HS-27A (cell line): ENCODE results near the gene HERPUD2.
"Not testable (repeated sequence)": the region's sequence is repeated elsewhere in the genome, so short reads cannot be mapped to it uniquely, and the experiment has no call there.

Experiments used
- DNase-seq: peaks from one replicate; pipeline ENCODE4 v3.0.0-alpha.2; 2012; ENCODE audit warnings: low read depth, missing footprints

The HERPUD2 gene

DNA sequence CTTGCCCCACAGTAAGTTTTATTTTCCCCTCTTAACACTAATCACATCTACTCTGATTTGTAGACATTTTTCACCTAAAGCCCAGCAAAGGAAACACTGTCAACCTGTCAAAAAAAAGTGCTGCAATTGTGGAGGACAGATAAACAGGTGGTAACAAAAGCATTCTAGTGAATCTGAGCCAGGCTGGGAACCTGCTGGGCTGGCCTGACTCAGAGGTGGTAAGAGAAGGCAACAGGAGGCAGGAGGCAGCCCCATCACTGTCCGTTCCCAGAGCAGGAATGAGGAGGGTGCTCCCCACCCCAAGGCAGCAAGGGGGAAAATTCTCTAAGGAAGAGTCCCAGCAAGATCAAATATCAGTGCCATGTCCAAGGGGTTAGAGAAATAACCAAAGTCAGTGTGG is 19.5 kb upstream of the HERPUD2 start:
- DNase-seq = no peak

DNA sequence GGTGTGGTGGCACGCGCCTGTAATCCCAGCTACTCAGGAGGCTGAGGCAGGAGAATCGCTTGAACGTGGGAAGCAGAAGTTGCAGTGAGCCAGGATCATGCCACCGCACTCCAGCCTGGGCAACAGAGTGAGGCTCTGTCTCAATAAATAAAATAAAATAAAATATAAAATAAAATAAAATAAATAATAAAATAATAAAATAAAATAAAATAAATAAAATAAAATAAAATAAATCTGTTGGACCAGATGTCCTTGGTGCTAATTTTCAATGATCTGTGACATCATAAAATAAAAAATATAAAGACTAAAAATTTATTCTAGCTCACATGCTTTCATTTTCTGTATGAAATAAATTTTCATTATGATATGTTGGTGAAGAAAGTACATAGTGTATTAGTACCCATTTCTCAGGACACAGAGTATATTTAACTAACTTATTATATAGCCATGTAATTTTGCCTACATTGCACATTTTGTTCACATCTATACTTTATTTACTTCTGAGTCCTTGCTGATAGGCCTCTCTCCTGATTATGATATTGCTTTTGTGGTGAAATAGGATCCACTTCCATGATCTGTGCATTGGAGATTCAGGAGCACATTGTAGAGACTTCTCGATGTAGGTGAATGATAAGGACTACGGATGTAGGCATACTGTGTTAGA is 17.8 kb upstream of the HERPUD2 start:
- DNase-seq = no peak

DNA sequence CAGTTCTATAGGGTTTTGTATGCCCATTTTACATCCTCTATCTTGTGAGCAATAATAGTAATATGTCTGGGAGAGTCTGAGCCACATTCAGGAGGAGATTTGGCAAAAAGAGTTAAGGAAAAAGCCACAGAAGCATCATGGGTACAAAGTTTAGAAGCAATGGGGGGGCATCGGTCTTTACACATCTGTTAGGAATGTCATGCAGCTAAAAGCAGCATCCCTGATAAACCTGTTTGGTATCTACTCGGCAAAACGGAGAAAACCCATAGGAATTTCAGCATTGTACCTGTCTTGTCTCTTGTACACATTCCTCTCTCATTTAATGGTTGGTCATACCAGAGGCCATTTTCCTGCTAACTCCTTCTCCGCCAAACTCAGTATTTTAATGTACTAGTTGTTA is 12.5 kb upstream of the HERPUD2 start:
- peak; percentile 53 for DNase-seq

DNA sequence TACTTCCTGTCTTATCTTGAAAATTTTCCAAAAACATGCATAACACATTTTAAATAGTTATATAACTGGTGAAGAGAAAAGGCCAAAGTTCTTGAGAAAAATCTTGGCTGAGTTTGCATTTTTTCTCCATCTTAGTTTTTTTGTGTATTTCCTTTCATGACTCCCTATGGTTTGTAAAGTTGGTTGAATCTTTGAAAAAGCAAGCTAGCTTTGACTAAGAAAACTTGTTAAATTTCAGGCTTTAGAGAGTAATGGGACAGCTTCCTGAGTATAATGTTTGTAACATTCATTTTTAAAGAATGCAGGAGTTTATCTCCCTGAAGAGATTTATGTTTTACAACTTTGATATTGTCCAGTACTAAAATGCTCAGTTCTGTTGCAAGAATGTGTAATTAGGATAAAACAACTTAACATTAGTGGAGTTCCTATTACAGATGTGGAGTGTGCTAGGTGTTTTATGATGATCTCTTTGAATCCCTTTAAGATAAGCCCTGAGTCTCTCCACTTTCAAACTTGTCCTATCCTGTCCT is 11.1 kb upstream of the HERPUD2 start:
- no peak for DNase-seq

DNA sequence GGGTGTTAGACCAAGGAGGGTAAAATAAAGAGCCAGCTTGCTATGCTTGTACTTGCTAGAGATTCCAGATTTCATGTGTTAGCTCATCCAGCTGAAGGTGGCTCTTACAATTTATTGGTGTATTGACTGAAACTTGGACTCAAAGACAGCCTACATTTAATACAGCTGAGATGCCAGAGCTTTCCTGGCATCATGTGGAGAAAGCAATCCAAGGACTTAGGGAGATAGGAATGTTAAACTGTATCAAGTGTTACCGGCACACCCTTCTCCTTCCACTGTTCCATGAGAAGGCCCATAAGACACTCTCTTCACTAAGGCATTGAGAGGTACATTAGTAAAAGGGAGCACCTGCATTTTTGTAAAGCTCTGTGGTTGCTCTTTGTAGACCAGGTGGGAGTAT is 9.3 kb upstream of the HERPUD2 start:
- no peak for DNase-seq

DNA sequence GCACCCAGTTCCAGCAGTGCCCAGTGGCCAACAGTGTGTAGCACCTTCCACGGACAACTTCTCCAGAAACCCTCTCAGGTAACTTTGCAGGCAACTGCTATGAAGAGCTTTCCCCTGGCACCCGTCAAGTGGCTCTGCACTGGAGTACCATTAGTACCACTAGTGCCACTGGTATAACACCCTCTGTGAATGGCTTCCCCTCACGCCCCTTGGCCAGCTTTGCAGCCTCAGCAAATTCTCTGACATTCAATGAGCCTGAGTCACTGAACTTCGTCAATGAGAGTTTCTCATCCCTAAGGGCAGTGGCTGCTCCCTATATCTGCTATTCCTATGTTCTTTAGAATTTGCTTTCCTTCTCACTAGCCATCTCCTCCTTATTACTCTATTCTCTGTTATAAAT is 7.6 kb upstream of the HERPUD2 start:
- no peak for DNase-seq

DNA sequence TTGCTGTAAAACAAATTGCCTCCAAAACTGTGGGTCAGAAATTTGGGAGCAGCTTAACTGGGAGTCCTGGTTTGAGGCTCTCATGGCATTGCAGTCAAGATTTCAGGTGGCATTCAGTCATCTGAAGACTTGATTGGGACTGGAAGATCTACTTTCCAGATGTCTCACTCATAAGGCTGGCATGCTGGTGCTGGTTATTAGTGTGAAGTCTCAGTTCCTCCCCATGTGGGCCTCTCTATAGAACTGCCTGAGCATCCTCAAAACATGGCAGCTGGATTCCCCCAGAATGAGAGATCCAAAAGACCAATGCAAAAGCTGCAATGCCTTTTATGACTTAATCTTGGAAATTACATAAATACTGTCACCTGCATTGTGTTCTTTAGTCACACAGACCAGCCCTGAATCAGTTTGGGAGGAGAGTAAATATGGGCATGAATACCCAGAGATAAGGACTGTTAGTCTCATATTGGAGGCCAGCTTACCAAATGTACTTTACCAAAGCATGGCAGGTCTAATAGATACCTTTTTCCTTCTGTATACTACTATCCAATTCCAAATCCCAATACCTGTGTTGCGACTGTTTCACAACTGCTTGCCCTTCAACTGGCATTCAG is 6.5 kb upstream of the HERPUD2 start:
- no peak for DNase-seq

DNA sequence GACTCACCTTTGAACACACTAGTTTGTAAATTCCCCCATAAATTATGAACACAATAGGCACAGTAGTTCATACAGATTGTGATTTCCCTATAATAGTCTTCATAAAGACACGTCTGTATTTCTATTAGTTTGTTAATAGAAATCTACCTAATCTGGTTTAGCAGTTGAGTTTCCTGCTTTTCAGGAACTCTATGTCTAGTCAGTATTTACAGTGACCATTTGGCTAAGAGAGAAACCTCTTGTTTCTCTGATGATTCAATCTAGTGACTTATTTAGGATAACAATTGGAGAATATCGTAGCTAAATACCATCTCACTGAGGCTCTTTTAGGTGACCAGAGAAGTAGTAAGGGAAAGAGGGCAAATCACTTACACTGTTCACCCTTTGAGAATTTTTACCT is 5.9 kb upstream of the HERPUD2 start:
- no peak for DNase-seq

DNA sequence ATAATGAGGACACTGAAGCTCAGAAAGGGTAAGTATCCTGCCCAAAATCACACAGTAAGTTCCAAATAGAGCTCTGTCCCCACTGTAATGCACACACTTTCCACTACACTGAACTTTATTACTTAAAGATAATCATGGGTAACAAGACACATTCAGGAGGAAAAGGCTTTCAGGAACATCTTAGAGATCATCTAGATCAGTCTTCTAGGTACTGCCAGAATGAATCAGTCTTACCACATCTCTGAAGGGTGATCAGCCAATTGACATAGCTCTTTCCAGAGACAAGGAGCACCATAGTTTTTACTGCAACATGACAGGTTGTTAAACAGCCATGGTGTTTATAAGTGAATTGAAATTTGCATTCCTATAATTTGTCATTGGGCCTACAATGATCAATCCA is 5.4 kb upstream of the HERPUD2 start:
- no peak for DNase-seq

DNA sequence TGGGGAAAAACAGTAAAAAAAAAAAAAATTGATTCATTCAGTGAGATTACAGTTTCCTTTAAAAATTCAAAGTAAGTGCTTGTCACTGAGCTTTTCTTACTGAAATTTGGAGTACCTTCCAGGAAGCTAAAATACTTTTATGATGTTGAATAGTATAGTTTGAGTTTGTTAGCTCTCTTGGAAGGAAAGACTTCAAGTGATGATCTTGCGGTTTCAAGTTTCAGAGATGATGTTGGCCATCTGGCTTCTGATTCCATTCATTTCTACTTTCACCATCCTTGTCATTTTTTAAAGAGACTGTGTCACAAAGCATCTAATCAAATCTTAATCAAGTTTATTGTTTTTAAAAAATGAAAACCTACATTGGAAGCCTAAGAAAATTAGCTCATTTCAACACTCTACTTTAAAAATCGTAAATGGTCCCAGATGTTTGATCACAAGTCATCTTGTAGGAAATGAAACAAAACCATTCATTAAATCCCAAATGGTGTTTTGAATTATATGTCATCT is 4.9 kb upstream of the HERPUD2 start:
- DNase-seq = no peak

DNA sequence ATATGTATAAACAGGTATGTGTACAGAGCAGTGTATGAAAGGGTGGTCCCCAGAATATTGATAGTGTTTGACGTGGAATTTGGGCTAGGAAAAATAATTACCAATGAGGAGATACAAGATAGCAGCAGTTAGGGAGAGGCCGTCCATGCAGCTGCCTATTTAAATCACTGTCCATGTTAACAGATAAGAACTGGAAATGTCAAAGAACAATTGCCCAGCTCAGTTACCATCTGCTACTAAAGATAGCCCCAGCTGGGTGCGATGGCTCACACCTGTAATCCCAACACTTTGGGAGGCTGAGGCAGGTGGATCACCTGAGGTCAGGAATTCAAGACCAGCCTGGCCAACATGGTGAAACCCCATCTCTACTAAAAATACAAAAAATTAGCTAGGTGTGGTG is 3.4 kb upstream of the HERPUD2 start:
- not testable (repeated sequence) for DNase-seq

DNA sequence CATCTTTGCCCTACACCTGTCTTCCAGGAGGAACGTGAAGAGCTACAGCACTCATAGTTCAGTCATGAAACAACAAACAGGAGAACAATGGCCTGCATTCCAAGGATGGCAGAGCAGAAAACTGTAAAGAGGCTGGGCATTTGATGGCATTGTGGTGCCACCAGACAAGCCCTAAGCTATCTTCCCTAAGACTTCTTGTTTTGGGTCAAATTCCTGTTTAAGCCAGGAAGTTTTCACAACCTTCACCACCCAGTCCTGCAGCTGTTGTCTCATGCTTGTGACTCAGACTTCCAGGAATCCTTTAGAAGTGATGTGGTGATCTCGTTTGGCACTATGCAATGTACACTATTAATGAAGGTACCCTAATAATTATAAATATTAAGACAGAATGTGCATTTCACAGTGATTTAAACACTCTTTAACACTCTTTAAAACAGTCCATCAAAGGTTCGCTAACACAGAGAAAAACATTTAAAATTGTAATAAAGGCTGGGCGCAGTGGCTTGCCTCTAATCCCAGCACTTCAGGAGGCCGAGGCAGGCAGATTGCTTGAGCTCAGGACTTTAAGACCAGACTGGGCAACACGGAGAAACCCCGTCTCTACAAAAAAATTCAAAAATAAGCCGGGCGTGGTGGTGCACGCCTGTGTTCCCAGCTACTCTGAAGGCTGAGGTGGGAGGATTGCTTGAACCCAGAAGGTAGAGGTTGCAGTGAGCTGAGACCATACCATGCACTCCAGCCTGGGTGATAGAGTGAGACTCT is 2.7 kb upstream of the HERPUD2 start:
- peak; percentile 51 for DNase-seq

DNA sequence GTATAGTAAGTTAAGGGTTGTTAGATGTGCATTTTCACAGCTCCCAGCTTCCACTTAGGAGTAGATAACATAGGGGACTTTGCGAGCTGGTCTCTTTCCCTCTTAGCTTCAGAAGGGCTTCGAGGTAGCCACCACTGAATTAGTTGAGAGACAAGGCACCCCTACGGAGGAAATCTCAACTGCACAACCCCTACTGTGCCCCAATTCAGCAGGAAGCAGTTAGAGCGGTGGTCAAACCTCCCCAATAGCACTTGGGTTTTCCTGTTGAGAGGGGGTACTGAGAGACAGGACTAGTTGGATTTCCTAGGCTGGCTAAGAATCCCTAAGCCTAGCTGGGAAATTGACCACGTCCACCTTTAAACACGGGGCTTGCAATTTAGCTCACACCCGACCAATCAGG is 1.1 kb upstream of the HERPUD2 start:
- no peak for DNase-seq

DNA sequence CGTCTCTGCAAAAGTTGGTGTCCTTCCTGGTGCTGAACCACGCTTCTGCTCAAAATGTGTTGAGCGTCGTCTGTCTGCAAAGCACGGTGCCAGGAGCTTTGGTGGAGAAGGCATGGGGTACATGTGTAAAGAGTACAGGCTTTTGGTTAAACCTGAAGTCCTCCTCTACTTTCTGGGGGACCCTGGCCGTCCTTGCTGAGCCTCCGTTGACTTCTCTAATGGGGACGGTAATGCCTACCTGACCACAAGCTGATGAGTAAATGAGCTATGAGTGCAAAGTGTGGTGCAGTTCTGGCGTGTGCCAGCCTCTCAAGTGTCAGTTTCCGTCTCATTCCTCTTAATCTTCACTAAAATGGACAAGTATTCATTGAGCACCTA is 527 bp upstream of the HERPUD2 start:
- no peak for DNase-seq

DNA sequence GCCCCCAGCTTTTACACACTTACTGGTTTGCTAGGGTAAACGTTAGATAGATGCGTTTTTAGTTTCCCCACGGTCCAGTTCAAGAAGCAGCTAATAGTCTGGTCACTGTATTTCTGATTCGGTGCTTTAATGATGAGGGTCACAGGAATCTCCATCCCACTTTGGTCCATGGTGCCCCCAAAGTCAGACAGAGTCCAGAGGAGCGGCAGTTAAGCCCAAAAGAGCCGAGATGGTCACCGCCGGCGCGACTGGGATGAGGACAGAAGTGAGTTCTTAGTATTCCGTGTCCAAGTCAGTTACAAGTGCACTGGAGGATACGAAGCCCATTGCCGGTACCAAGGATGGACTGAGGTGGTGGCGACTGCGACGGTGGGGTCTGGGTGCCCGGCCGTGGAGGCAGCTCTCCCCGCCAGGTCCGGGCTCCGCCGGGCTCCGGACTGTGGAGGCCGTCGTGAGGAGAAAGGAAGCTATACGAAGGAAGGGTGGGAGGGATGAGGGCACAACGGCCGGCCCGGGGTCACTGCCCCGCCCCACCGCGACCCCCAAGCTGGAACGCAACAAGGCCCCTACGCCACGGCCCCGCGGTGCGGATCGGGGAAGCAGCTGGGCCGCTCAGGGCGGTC is 663 bp downstream of the HERPUD2 start:
- DNase-seq = no peak

DNA sequence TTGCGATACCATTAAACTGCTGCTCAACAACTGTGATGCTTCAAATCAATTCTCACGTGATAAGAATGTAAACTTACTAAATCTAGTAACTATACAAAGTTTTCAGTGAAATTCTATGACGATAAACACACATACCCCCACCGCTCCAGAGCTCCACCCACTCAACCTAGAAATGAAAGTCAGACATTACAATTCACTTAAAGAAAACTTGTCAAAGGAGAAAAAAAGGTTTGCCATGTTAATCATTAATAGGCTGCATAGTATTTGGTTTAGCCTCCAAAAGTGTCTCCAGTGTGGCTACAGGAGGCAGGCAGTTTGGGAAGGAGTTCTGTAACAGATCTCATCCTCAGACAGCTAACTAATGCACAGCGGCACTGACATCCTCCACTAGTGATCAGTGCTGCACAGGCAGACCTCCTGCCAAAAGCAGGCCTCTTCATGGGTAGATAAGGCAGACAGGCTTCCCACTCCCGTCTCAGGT is 3.1 kb downstream of the HERPUD2 start:
- no peak for DNase-seq

DNA sequence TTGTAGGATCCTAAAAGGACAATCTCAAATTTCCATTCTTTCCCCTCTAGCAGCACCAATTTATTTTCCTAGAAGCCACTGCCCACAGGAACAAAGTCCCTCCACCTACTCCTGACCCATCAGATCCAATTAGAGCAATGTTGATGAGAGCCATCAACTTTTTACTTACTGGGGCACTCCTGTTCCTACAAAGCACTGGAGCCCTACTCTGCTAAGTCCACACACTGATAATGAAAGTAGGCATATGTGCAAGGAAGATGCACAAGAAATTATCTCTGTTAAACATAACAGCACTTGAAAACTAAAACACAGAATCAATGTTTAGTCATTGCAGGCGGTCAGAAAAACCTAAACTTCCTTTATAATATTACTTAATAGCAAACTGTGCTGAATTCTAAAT is 3.6 kb downstream of the HERPUD2 start:
- no peak for DNase-seq

DNA sequence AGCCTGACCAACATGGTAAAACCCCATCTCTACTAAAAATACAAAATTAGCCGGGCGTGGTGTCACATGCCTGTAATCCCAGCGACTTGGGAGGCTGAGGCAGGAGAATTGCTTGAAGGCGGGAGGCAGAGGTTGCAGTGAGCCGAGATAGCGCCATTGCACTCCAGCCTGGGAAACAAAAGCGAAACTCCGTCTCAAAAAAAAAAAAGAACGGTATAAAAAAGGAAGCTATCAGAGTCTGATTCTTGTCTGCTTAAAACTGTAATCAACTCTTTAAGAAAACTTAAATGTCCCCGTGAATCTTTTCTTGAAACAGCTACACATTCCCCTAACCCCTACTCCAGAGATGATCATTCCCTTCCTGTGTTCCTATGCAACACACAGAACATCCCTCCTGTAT is 4.3 kb downstream of the HERPUD2 start:
- DNase-seq = not testable (repeated sequence)

DNA sequence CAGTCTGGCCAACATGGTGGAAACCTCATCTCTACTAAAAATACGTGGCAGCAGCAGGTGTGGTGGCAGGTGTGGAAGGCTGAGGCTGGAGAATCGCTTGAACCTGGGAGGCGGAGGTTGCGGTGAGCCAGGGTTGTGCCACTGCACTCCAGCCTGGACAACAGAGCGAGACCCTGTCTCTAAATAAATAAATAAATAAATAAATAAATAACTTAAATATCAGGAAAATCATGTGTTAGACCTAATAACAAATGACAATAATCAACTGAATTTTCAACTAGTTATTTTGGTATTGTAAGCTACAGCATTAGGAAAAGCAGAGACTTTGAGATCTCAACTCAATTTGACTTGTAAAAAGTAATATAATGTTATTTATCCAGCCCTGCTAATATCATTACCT is 9.2 kb downstream of the HERPUD2 start:
- no peak for DNase-seq

DNA sequence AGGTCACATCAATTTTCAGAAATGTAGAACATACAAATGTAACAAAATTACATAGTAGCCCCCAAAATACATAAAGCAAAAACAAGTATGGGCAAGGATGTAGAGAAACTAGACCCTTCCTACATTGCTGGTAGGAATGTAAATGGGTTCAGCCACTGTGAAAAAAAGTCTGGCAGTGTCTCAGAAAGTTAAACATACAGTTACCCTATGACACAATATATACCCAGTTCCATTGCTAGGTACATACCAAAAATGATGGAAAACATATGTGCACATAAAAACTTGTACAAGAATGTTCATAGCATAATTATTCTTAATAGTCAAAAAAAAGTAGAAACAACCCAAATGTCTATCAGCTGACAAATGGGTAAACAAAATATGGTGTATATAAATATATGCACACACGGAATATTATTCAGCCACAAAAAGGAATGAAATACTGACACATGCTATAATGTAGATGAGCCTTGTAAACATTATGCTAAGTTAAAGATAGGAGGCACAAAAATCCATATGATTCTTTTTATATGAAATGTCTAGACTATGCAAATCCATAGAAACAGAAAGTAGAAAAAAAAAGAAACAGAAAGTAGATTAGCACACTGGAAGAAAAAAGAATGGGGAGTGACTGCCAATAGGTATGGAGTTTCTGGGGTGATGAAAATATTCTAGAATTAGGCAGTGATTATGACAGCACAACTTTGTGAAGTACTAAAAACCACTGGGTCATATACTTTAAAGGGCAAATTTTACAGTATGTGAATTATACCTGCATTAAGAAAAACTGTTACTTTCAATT is 13.5 kb downstream of the HERPUD2 start:
- no peak for DNase-seq

DNA sequence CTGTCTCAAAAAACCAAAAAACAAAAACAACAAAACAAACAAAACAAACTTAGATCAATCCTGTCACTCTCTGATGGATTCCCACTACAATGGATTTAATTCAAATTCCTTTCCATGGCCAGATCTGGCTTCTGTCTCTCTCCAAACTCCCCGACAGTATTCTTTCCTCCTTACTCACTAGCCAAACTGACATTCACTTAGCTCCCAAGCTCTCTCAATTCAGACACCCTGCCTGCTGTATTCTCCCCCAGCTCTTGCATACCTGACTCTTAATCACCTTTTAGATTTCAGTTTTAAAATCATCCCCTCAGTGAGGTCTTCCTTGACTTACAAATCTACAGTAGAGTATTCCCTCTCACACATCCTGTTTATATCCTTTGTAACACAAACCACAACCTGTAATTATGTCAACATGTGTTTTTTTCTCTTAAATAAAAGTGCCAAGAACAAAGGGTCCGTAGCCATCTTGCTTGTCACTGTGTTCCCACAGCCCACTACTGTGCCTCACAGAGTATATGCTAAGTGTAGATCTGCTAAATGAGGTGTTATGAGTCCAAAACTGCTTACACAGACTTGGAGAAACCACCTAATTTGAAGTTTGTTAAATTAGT is 14.4 kb downstream of the HERPUD2 start:
- DNase-seq = no peak
